Activated naive CD8-positive, alpha-beta T cell (primary cell): ENCODE data around the gene OCA2.
"Not testable (repeated sequence)": the region's sequence is repeated elsewhere in the genome, so short reads cannot be mapped to it uniquely, and the experiment has no call there.

ENCODE experiments used
- H3K27ac Mint-ChIP-seq: one replicate; pipeline ENCODE4 v1.8.0; 2021; ENCODE audit warnings: mixed read lengths
- H3K27me3 Mint-ChIP-seq: one replicate; pipeline ENCODE4 v1.8.0; 2021; ENCODE audit warnings: mixed read lengths
- H3K36me3 Mint-ChIP-seq: one replicate; pipeline ENCODE4 v1.8.0; 2021; ENCODE audit warnings: mixed read lengths
- H3K4me1 Mint-ChIP-seq: one replicate; pipeline ENCODE4 v1.8.0; 2021; ENCODE audit warnings: low read depth, mixed read lengths
- H3K4me3 Mint-ChIP-seq: one replicate; pipeline ENCODE4 v1.8.0; 2021; ENCODE audit warnings: mild to moderate bottlenecking, mixed read lengths
- H3K9me3 Mint-ChIP-seq: one replicate; pipeline ENCODE4 v1.8.0; 2021; ENCODE audit warnings: low read depth, mixed read lengths

OCA2 gene

GRCh38 chr15:27747997-27748396 lies 351.1 kb downstream of the OCA2 start:
- H3K4me1 Mint-ChIP-seq = no peaks in the 10 kb centered on the region
- H3K36me3 Mint-ChIP-seq = no peaks in the 10 kb centered on the region
- H3K27me3 Mint-ChIP-seq = no peaks in the 10 kb centered on the region
- H3K9me3 Mint-ChIP-seq = no peaks in the 10 kb centered on the region
- H3K27ac Mint-ChIP-seq = no peak overlapping the region
- no peak overlapping the region for H3K4me3 Mint-ChIP-seq

GRCh38 chr15:27746401-27746955 lies 352.6 kb downstream of the OCA2 start:
- Mint-ChIP-seq H3K36me3 (no peaks in the 10 kb centered on the region), H3K9me3 (no peaks in the 10 kb centered on the region), H3K27me3 (no peaks in the 10 kb centered on the region), H3K27ac (no peak overlapping the region), H3K4me3 (no peak overlapping the region), H3K4me1 (no peaks in the 10 kb centered on the region)

GRCh38 chr15:27744641-27745040 lies 354.5 kb downstream of the OCA2 start:
- no peak overlapping the region for H3K27ac Mint-ChIP-seq
- no peaks in the 10 kb centered on the region for H3K36me3 Mint-ChIP-seq
- no peak overlapping the region for H3K4me3 Mint-ChIP-seq
- no peaks in the 10 kb centered on the region for H3K27me3 Mint-ChIP-seq
- no peaks in the 10 kb centered on the region for H3K4me1 Mint-ChIP-seq
- H3K9me3 Mint-ChIP-seq = no peaks in the 10 kb centered on the region

- Mint-ChIP-seq H3K4me3 (no peak overlapping the region), H3K4me1 (no peaks in the 10 kb centered on the region), H3K27me3 (no peaks in the 10 kb centered on the region), H3K36me3 (no peaks in the 10 kb centered on the region), H3K27ac (no peak overlapping the region), H3K9me3 (no peaks in the 10 kb centered on the region)
Observed at GRCh38 chr15:27743638-27744037, 355.5 kb downstream of the OCA2 start.

- H3K9me3 Mint-ChIP-seq = no peaks in the 10 kb centered on the region
- H3K27me3 Mint-ChIP-seq = no peaks in the 10 kb centered on the region
- no peaks in the 10 kb centered on the region for H3K4me1 Mint-ChIP-seq
- H3K36me3 Mint-ChIP-seq = no peaks in the 10 kb centered on the region
- H3K27ac Mint-ChIP-seq = no peak overlapping the region
- H3K4me3 Mint-ChIP-seq = no peak overlapping the region
Observed at GRCh38 chr15:27742751-27743477, 356.2 kb downstream of the OCA2 start.

GRCh38 chr15:27741226-27741860 lies 357.8 kb downstream of the OCA2 start:
- Mint-ChIP-seq H3K27me3 (no peaks in the 10 kb centered on the region), H3K9me3 (no peaks in the 10 kb centered on the region), H3K27ac (no peak overlapping the region), H3K4me3 (no peak overlapping the region), H3K36me3 (no peaks in the 10 kb centered on the region), H3K4me1 (no peaks in the 10 kb centered on the region)

GRCh38 chr15:27734785-27735495 lies 364.2 kb downstream of the OCA2 start:
- H3K27ac Mint-ChIP-seq = no peak overlapping the region
- H3K9me3 Mint-ChIP-seq = peaks cover 11% of the 10 kb centered on the region
- no peaks in the 10 kb centered on the region for H3K36me3 Mint-ChIP-seq
- H3K27me3 Mint-ChIP-seq = no peaks in the 10 kb centered on the region
- no peak overlapping the region for H3K4me3 Mint-ChIP-seq
- H3K4me1 Mint-ChIP-seq = no peaks in the 10 kb centered on the region

- Mint-ChIP-seq H3K27me3 (no peaks in the 10 kb centered on the region), H3K36me3 (no peaks in the 10 kb centered on the region), H3K4me1 (no peaks in the 10 kb centered on the region), H3K9me3 (peaks cover 11% of the 10 kb centered on the region), H3K27ac (no peak overlapping the region), H3K4me3 (no peak overlapping the region)
Observed at GRCh38 chr15:27731776-27732175, 367.3 kb downstream of the OCA2 start.

GRCh38 chr15:27730868-27731267 lies 368.2 kb downstream of the OCA2 start:
- H3K27me3 Mint-ChIP-seq = no peaks in the 10 kb centered on the region
- H3K9me3 Mint-ChIP-seq = peaks cover 11% of the 10 kb centered on the region
- no peak overlapping the region for H3K4me3 Mint-ChIP-seq
- H3K36me3 Mint-ChIP-seq = no peaks in the 10 kb centered on the region
- no peaks in the 10 kb centered on the region for H3K4me1 Mint-ChIP-seq
- H3K27ac Mint-ChIP-seq = no peak overlapping the region

- Mint-ChIP-seq H3K4me3 (no peak overlapping the region), H3K9me3 (no peaks in the 10 kb centered on the region), H3K27ac (no peak overlapping the region), H3K27me3 (peaks cover 6% of the 10 kb centered on the region), H3K36me3 (no peaks in the 10 kb centered on the region), H3K4me1 (no peaks in the 10 kb centered on the region)
Observed at GRCh38 chr15:27725731-27726130, 373.4 kb downstream of the OCA2 start.

GRCh38 chr15:27723821-27724220 lies 375.3 kb downstream of the OCA2 start:
- Mint-ChIP-seq H3K4me3 (no peak overlapping the region), H3K27me3 (peaks cover 6% of the 10 kb centered on the region), H3K27ac (no peak overlapping the region), H3K9me3 (no peaks in the 10 kb centered on the region), H3K36me3 (no peaks in the 10 kb centered on the region), H3K4me1 (no peaks in the 10 kb centered on the region)

GRCh38 chr15:27722102-27722501 lies 377.0 kb downstream of the OCA2 start:
- Mint-ChIP-seq H3K4me1 (no peaks in the 10 kb centered on the region), H3K9me3 (peaks cover 11% of the 10 kb centered on the region), H3K27me3 (peaks cover 6% of the 10 kb centered on the region), H3K27ac (no peak overlapping the region), H3K4me3 (no peak overlapping the region), H3K36me3 (no peaks in the 10 kb centered on the region)

- H3K27me3 Mint-ChIP-seq = peaks cover 4% of the 10 kb centered on the region
- no peaks in the 10 kb centered on the region for H3K36me3 Mint-ChIP-seq
- no peak overlapping the region for H3K27ac Mint-ChIP-seq
- H3K4me3 Mint-ChIP-seq = no peak overlapping the region
- no peaks in the 10 kb centered on the region for H3K4me1 Mint-ChIP-seq
- H3K9me3 Mint-ChIP-seq = peaks cover 41% of the 10 kb centered on the region
Observed at GRCh38 chr15:27714675-27715074, 384.4 kb downstream of the OCA2 start.

GRCh38 chr15:27713850-27714249 lies 385.3 kb downstream of the OCA2 start:
- not testable (repeated sequence) for H3K27me3 Mint-ChIP-seq, H3K4me3 Mint-ChIP-seq, H3K4me1 Mint-ChIP-seq, H3K27ac Mint-ChIP-seq, H3K36me3 Mint-ChIP-seq
- H3K9me3 Mint-ChIP-seq = peaks cover 43% of the 10 kb centered on the region

- H3K27ac Mint-ChIP-seq = no peak overlapping the region
- H3K36me3 Mint-ChIP-seq = no peaks in the 10 kb centered on the region
- peaks cover 36% of the 10 kb centered on the region for H3K9me3 Mint-ChIP-seq
- H3K4me1 Mint-ChIP-seq = no peaks in the 10 kb centered on the region
- H3K27me3 Mint-ChIP-seq = peaks cover 4% of the 10 kb centered on the region
- H3K4me3 Mint-ChIP-seq = no peak overlapping the region
Observed at GRCh38 chr15:27707257-27707656, 391.9 kb downstream of the OCA2 start.
